Activated CD4-positive, alpha-beta T cell treated with anti-CD3 and anti-CD28 coated beads, Interleukin-2, amount 10 ng/mL, durations not matched to agents 24 days and 14 days (primary cell): Measurements from ENCODE around the gene SPNS2. TPM values are rescaled to one million over a fixed set of nuclear protein-coding genes. Genes with fewer than 3 reads are reported as not detected.

Source experiments
- DNase-seq: peaks from one replicate; pipeline ENCODE4 v3.0.0; 2022
- H3K27ac Mint-ChIP-seq: one replicate; pipeline ENCODE4 v1.8.0; 2022; ENCODE audit warnings: mild to moderate bottlenecking, mixed read lengths
- H3K27me3 Mint-ChIP-seq: one replicate; pipeline ENCODE4 v1.8.0; 2022; ENCODE audit warnings: mixed read lengths
- H3K36me3 Mint-ChIP-seq: one replicate; pipeline ENCODE4 v1.8.0; 2022; ENCODE audit warnings: low read depth, mild to moderate bottlenecking, mixed read lengths
- H3K4me1 Mint-ChIP-seq: one replicate; pipeline ENCODE4 v1.8.0; 2021; ENCODE audit warnings: mixed read lengths
- H3K4me3 Mint-ChIP-seq: one replicate; pipeline ENCODE4 v1.8.0; 2022; ENCODE audit warnings: mild to moderate bottlenecking, moderate library complexity, mixed read lengths
- H3K9me3 Mint-ChIP-seq: one replicate; pipeline ENCODE4 v1.8.0; 2021; ENCODE audit warnings: mixed read lengths
- intact Hi-C: fragments of 100-400 bp; cut with micrococcal nuclease; formaldehyde crosslinking; loops from one replicate; pipeline ENCODE4 v1.15.1; 2023
- total RNA-seq: library from RNA; stranded (reverse); gene quantifications from 2 replicates; pipeline ENCODE4 v1.2.3, GENCODE V29; 2022

SPNS2 gene
- total RNA-seq, 1 donor from 2014 or later = 0.28 TPM

DNA sequence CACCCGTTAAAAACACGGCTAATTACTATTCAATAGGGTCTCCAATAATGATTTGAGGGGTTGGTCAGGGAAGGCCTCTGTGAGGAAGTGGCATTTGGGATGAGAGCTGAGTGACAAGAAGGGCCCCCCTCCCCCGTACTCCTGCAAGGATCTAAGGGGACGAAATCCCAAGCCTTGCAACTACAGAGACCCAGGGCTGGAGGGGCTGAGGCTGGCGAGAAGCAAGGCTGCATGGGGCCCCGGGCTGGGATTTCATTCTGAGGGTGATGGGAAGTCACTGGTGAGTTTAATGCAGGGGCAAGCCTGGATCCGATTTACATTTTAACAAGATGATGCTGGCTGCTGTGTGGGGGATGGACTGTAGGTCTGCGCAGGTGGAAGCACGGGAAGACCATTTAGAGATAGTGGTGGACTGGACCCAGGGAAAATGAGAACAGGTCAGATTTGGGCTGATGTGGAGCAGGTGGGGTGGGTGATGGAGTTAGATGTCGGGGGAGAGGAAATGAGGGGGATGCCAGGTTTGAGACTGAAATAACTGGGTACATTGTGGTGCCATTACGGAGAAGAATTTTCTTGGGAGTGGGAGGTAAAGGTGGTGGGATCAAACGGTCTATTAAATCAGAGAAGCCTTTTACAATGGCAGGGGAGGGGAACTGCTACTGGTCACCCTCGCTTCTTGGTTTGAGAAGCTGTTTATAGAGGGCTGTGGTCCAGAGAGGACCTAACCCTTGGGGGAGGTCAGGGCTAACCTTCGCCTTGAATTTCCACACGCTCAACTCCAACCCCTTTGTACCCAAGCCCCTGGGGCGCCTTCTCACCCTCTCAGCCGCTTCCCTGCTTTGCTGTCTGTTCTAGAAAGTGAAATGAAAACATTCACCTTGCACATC lies 57.4 kb downstream of the SPNS2 start:
- Mint-ChIP-seq H3K4me1 (peaks cover 25% of the 10 kb centered on the region), H3K4me3 (peak overlapping the region; percentile 90), H3K36me3 (peaks cover 31% of the 10 kb centered on the region), H3K27me3 (no peaks in the 10 kb centered on the region), H3K9me3 (no peaks in the 10 kb centered on the region), H3K27ac (peak overlapping the region; percentile 95)
- intact Hi-C loops = loop anchor here (5.0 kb wide), 1 partner anchor 146 kb away; the partner anchor contains the start of gene PELP1
- DNase-seq = no peak

DNA sequence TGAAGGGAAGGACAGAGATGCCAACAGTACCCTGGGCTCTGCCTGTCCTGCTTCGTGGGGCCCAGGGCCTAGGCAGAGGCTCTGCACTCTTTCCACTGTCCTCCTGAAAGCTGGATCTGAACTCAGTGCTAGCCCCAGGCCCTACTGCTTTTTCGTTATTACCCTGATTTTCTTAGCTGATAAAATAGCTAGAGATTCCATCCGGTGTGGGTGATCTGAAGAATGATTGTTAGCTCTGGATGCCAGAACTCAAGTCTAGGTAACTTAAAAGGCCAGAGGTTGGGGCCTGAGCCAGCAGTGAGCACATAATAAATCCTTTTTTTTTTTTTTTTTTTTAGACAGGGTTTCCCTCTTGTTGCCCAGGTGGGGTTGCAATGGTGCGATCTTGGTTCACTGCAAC lies 58.3 kb downstream of the SPNS2 start:
- H3K36me3 Mint-ChIP-seq = peaks cover 22% of the 10 kb centered on the region
- no peaks in the 10 kb centered on the region for H3K27me3 Mint-ChIP-seq
- H3K4me1 Mint-ChIP-seq = peaks cover 32% of the 10 kb centered on the region
- H3K9me3 Mint-ChIP-seq = no peaks in the 10 kb centered on the region
- DNase-seq = no peak
- intact Hi-C loops = loop anchor here (5.0 kb wide), 1 partner anchor 145 kb away; the partner anchor contains the start of gene PELP1
- peak overlapping the region; percentile 21 for H3K4me3 Mint-ChIP-seq
- H3K27ac Mint-ChIP-seq = peak overlapping the region; percentile 29

DNA sequence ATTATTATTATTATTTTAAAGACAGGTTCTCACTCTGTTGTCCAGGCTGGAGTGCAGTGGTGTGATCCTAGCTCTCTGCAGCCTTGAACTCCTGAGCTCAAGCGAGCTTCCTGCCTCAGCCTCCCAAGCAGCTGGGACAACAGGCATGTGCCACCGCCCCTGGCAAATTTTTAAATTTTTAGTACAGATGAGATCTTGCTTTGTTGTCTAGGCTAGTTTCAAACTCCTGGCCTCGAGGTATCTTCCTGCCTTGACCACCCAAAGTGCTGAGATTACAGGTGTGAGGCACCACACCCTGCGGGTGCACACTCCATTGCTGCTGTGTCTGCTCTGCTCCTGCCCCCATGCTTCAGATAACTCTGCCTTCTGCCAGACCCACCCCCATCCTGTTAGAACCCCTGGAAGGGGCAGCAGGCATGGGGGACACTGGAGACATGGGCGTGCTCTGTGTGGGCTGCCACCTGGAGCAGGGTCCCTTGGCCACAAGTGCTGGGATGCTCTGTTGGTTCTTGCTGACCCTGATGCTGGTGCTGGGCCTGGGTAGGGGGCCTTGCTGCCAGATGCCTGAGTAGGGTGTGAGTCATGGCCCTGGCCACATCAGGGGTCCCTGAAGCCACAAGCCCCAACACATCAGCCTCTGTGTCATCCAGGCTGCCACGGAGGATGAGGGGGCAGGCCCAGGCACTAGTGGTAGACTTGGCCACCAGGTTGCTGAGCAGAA lies 59.1 kb downstream of the SPNS2 start:
- H3K27me3 Mint-ChIP-seq = no peaks in the 10 kb centered on the region
- no peak for DNase-seq
- peak overlapping the region; percentile 48 for H3K27ac Mint-ChIP-seq
- no peak overlapping the region for H3K4me3 Mint-ChIP-seq
- intact Hi-C loops = loop anchor here (5.0 kb wide), 1 partner anchor 145 kb away; the partner anchor contains the start of gene PELP1
- H3K4me1 Mint-ChIP-seq = peaks cover 40% of the 10 kb centered on the region
- H3K36me3 Mint-ChIP-seq = peaks cover 16% of the 10 kb centered on the region
- H3K9me3 Mint-ChIP-seq = no peaks in the 10 kb centered on the region

DNA sequence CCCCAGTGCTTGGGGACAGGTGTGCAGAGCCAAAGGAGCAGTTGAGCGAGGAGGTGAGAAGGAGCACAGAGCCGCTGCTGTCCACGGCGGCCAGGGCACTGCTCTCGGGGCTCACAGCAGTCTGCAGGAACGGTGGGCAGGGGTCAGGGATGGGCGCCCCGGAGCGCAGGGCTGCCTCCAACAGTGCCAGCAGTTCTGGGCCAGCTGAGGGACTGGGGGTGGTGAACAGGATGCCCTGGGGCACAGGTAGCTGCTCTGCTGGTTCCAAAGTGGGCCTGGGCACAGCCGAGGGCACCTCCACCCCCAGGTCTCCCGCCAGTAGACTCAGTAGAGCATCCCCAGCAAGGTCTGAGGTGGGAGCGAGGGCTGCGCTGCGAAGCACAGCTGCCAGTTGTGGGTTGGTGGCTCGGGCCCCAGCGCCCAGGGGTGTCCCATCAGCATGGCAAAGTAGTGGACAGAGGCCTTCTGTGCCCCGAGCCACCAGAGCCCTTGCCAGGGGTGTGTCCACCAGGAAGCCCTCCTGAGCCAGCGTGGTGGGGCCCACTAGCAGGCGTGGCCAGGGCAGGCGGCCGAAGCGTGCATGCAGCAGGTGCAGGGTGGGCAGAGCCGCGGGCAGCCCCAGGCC lies 59.8 kb downstream of the SPNS2 start:
- DNase-seq = no peak
- no peak overlapping the region for H3K4me3 Mint-ChIP-seq
- no peaks in the 10 kb centered on the region for H3K9me3 Mint-ChIP-seq
- H3K27ac Mint-ChIP-seq = peak overlapping the region; percentile 25
- H3K36me3 Mint-ChIP-seq = peaks cover 16% of the 10 kb centered on the region
- peaks cover 47% of the 10 kb centered on the region for H3K4me1 Mint-ChIP-seq
- H3K27me3 Mint-ChIP-seq = no peaks in the 10 kb centered on the region
- intact Hi-C loops = loop anchor here (5.0 kb wide), 1 partner anchor 144 kb away; the partner anchor contains the start of gene PELP1

DNA sequence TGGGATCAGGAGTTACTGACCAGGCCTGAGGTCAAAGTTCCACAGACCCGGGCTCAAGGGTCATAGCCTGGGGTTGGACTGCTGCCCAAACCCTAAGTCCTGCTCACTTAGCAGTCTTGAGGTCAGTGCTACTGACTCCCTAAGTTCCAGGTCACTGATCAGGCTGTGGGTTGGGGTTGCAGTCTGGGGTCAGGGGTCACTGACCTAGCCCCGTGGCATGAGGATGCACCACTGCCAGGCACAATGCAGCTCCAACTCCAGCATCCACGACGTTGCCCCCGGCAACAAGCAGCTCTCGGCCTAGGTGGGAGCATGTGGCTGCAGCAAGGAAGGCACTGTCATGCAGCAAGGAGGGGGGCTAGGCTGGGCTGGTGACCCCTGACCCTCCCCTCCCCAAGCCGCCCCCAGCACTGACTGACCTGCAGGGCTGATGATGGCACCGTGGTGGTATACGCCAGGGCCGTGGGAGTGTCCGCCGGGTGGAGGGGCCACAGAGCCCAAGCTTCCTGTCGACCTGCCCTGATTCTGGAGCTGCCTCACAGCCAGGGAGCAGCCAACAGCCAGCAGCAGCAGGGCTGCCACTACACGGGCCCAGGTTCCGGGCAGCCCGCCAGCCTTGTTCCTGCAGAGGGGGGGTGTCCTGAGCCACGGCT lies 60.6 kb downstream of the SPNS2 start:
- no peak overlapping the region for H3K4me3 Mint-ChIP-seq
- H3K9me3 Mint-ChIP-seq = no peaks in the 10 kb centered on the region
- intact Hi-C loops = loop anchor here (5.0 kb wide), 1 partner anchor 143 kb away; the partner anchor contains the start of gene PELP1
- H3K27me3 Mint-ChIP-seq = no peaks in the 10 kb centered on the region
- peaks cover 45% of the 10 kb centered on the region for H3K4me1 Mint-ChIP-seq
- no peak for DNase-seq
- H3K27ac Mint-ChIP-seq = no peak overlapping the region
- H3K36me3 Mint-ChIP-seq = peaks cover 8% of the 10 kb centered on the region

DNA sequence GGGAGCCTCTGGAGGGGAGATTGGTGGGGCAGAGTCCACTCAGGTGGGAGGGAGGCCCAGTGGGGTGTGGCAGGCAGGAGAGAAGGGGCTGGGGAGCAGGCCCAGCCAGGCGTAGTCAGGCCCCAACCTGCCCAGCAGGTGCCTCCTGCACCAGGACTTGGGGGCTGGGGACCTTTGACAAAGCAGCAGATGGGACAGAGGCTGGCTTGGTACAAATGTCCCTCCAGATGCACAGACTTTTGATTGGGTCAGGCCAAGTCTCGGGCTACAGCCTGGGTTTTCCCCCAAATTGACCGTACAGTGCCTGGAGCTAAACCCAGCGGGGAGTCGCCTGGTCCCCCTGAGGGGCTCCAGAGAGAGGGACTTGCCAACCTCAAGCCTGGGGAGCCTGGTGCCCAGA lies 61.3 kb downstream of the SPNS2 start:
- Mint-ChIP-seq H3K27ac (no peak overlapping the region), H3K4me3 (no peak overlapping the region), H3K27me3 (no peaks in the 10 kb centered on the region), H3K9me3 (no peaks in the 10 kb centered on the region), H3K4me1 (peaks cover 40% of the 10 kb centered on the region), H3K36me3 (peaks cover 2% of the 10 kb centered on the region)
- no peak for DNase-seq
- intact Hi-C loops = loop anchor here (5.0 kb wide), 2 partner anchors 77 to 142 kb away; partner anchors contain the start of gene PELP1

DNA sequence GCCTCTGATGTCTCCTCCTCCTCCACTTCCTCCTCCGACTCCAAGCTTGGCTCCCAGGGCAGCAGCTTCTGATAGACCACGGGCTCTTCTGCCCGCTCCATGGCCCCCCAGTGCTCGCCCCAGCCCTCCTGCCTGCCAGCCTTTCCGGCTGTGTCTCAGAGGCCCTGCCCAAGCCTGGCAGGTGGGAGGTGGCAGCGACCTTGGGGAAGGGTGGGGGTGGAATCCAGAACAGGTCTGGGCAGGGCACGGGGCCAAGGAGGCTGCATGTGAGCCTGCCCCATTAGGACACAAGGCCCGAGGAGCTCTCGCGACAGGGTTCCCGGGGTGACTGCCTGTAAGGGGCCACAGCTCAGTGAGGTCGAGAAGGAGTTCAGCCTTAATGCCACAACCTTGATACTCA lies 61.7 kb downstream of the SPNS2 start, which contains the start of gene GGT6:
GGT6 (minus strand) TSS at position 157 of the 400 bp plus-strand sequence; CDS start at position 101, 56 bp downstream.
- DNase-seq = no peak
- Mint-ChIP-seq H3K9me3 (no peaks in the 10 kb centered on the region), H3K27ac (no peak within 1 kb of the TSS), H3K27me3 (no peaks in the 10 kb centered on the region), H3K4me3 (no peak within 1 kb of the TSS), H3K4me1 (peaks cover 41% of the 10 kb centered on the region), H3K36me3 (no peaks in the 10 kb centered on the region)
- intact Hi-C loops = loop anchor here (5.0 kb wide), 1 partner anchor 77 kb away; no protein-coding TSS in a partner anchor

DNA sequence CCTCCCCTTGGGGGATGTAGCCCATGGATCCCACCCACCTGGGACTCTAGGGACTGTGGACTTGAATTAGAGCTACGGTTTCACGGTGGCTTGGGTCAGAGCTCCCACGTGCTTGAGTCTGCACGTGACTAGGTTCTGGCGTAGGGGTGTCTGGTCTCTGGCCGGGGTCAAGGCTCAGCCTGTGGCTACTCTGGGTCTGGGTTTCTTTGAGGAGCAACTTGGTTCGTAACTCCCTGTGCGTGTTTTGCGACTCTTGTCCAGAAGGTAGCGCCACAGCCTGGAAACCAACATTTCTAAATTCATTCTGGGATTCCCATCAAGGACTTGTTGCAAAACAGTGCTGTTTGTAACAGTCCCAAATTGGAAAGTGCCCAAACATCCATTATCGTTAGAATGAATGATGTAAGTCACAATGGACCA lies 62.2 kb downstream of the SPNS2 start:
- intact Hi-C loops = loop anchor here (5.0 kb wide), 1 partner anchor 76 kb away; no protein-coding TSS in a partner anchor
- DNase-seq = no peak
- no peak overlapping the region for H3K4me3 Mint-ChIP-seq
- H3K9me3 Mint-ChIP-seq = no peaks in the 10 kb centered on the region
- H3K27me3 Mint-ChIP-seq = no peaks in the 10 kb centered on the region
- H3K36me3 Mint-ChIP-seq = no peaks in the 10 kb centered on the region
- H3K4me1 Mint-ChIP-seq = peaks cover 41% of the 10 kb centered on the region
- no peak overlapping the region for H3K27ac Mint-ChIP-seq

DNA sequence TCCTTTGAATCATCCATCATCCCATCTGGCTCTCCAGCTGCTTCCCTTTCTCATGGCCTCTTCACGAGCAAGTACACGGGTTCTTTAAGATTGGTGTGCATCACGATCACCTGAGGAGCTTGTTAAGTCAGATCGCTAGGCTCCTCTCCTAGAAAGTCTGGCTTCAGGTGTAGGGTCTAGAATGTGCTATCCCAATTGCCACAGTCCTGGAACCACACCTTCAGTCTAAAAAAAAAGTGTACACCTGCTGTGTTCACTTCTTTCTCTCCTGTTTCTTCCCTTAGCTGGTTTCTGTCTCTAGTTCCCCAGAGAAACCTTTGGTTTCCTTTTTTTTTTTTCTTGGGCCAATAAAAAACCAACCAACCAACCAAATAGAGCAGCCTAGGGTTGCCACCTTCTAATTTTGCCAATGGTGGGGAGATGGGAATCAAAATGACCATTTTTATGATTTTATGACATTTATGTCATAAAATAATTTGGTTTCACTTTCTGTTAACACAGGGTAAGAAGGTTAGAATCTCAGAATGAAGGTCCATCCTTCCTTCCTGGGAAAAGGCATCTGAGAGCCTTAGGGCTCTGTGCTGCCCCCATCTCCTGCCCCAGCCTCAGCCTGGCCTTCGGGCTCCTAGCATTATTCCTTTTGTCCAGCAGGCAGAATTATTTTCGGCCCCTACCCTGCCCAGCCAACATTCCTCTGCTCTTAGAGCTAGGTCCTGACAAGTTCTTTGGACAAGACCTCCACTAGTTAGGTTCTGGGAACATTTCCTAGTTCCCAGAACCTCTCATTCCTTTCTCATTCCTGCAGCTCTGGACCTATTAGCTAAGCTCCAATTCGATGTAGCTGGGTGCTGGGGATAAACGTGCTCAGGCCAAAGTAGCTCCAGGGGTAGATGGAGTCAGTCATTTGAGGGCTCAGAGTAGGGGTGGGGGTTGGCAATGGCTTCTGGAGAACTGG lies 63.6 kb downstream of the SPNS2 start:
- Mint-ChIP-seq H3K4me3 (peak overlapping the region; percentile 56), H3K27me3 (peaks cover 2% of the 10 kb centered on the region), H3K36me3 (no peaks in the 10 kb centered on the region), H3K4me1 (peaks cover 40% of the 10 kb centered on the region), H3K9me3 (no peaks in the 10 kb centered on the region), H3K27ac (peak overlapping the region; percentile 89)
- intact Hi-C loops = loop anchor here (5.0 kb wide), 1 partner anchor 75 kb away; no protein-coding TSS in a partner anchor
- peak; percentile 61 for DNase-seq

DNA sequence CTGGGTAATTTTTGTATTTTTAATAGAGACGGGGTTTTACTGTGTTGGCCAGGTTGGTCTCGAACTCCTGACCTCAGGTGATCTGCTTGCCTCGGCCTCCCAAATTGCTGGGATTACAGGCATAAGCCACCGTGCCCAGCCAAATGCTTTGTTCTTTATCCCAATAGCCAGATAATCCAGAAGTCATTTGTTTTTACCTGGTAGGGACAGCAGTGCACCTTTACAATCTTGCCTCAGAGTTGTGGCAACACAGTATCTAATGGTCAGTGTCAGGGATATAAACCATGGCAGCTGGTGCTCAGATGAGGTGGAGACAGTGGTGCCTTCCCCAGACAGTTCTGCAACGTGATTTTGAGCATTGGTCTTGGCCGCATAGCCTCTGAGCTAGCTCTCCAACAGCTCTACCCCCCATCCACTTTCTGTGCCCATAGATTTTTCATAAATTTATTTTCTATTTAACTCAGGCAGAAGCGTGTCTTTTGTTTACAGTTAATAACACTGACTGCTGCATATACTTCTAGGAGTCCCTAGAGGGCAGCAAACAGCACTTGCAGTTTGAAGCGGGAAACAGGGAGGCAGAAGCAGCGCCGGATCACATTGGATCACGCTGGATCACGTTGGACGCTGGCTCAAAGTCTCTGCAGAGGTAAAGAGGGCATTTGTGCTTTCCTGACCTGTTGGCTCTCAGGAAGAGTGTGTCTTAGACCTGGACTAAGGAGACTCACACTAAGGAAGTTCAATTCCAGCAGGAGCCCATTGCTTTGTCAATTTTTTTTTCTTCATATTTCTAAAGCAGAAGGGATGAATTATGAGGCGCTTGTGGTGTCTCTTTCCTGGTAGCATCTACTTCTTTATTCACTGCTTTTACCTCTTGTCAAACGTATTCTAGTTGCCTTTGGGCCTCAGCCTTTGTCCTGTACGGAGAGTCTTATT lies 66.8 kb downstream of the SPNS2 start:
- peak overlapping the region; percentile 53 for H3K27ac Mint-ChIP-seq
- H3K36me3 Mint-ChIP-seq = no peaks in the 10 kb centered on the region
- H3K4me3 Mint-ChIP-seq = peak overlapping the region; percentile 48
- H3K4me1 Mint-ChIP-seq = peaks cover 42% of the 10 kb centered on the region
- DNase-seq = peak; percentile 87
- intact Hi-C loops = loop anchor here (1.0 to 5.0 kb wide), 3 partner anchors 61 to 337 kb away; partner anchors contain the start of gene CHRNE
- H3K27me3 Mint-ChIP-seq = peaks cover 10% of the 10 kb centered on the region
- no peaks in the 10 kb centered on the region for H3K9me3 Mint-ChIP-seq

DNA sequence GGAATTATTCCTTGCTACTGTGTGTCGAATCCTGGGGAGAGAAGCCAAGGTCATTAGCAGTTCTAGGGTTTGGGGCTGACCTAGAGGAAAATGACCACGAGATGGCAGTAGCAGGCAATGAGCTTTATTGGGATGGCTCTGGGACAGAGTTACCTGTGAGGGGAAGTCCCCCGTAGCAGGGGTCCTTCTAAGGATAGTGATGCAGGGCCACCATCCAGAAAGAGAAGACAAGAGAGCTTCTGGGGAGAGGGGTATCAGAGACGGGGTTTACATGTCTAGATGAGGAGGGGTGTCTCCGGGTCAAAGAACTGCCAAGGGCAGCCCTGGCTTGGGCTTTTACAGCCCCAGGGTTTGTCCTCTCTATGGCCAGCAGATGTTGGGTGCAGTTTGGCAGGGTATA lies 68.1 kb downstream of the SPNS2 start:
- Mint-ChIP-seq H3K27ac (no peak overlapping the region), H3K27me3 (peaks cover 14% of the 10 kb centered on the region), H3K4me1 (peaks cover 38% of the 10 kb centered on the region), H3K4me3 (no peak overlapping the region), H3K9me3 (no peaks in the 10 kb centered on the region), H3K36me3 (no peaks in the 10 kb centered on the region)
- peak; percentile 85 for DNase-seq
- intact Hi-C loops = loop anchor here (1.0 to 5.0 kb wide), 3 partner anchors 60 to 336 kb away; partner anchors contain the start of gene CHRNE
